Testis (tissue), 2 donors: ENCODE measurements around the gene STK35.

Experiments used
- CTCF ChIP-seq, 3 experiments: fragments of 450-650 bp in 2 of 3; fragments of 200-600 bp in 1 of 3; sonication (generic) in 1 of 3; IDR thresholded peaks; one replicate each; pipeline ENCODE4 v1.5.1; 2016 to 2019; ENCODE audit warnings: antibody characterized with exemption in 3 of 3, mild to moderate bottlenecking in 2 of 3, moderate library complexity in 1 of 3
- POLR2A ChIP-seq: fragments of 450-650 bp; IDR thresholded peaks from one replicate; pipeline ENCODE4 v1.6.1; 2017; ENCODE audit warnings: antibody characterized with exemption, mild to moderate bottlenecking, moderate library complexity

- TF ChIP-seq CTCF (IDR thresholded peaks at IDR 0.05) (no peak), POLR2A (no peak)
Measured at GRCh38 chr20:2144850-2145249, 43.2 kb downstream of the STK35 start.
